GM06990 (cell line): Measurements from ENCODE around the gene URB1.

ENCODE experiments used
- DNase-seq: peaks from one replicate; pipeline ENCODE4 v3.0.0-alpha.2; 2011; ENCODE audit not compliant: insufficient read length; ENCODE audit errors: extremely low read depth
- H3K27me3 ChIP-seq: replicated peaks from 2 replicates; pipeline ENCODE4 v1.6.0; 2011; ENCODE audit warnings: low read length; ENCODE audit not compliant: control insufficient read depth, insufficient read depth
- H3K36me3 ChIP-seq: 2 replicates; pipeline ENCODE4 v1.5.1; 2011; ENCODE audit warnings: low read length; ENCODE audit not compliant: control insufficient read depth, insufficient read depth
- H3K4me3 ChIP-seq: replicated peaks from 2 replicates; pipeline ENCODE4 v1.5.1; 2011; ENCODE audit warnings: low read depth, mild to moderate bottlenecking, control low read depth, low read length
- TF ChIP-seq, protein P1 (sequence below): IDR thresholded peaks from 2 replicates; pipeline ENCODE4 v1.5.1; 2011; ENCODE audit warnings: low read length, control low read depth, mild to moderate bottlenecking, inconsistent platforms; ENCODE audit not compliant: insufficient read depth, poor library complexity, severe bottlenecking

Gene URB1

GRCh38 chr21:32334980-32335531, 57.8 kb downstream of the URB1 start:
- Histone ChIP-seq H3K4me3 (no peak overlapping the region), H3K27me3 (no peaks in the 10 kb centered on the region), H3K36me3 (peaks cover 29% of the 10 kb centered on the region)
- TF ChIP-seq, protein P1, sequence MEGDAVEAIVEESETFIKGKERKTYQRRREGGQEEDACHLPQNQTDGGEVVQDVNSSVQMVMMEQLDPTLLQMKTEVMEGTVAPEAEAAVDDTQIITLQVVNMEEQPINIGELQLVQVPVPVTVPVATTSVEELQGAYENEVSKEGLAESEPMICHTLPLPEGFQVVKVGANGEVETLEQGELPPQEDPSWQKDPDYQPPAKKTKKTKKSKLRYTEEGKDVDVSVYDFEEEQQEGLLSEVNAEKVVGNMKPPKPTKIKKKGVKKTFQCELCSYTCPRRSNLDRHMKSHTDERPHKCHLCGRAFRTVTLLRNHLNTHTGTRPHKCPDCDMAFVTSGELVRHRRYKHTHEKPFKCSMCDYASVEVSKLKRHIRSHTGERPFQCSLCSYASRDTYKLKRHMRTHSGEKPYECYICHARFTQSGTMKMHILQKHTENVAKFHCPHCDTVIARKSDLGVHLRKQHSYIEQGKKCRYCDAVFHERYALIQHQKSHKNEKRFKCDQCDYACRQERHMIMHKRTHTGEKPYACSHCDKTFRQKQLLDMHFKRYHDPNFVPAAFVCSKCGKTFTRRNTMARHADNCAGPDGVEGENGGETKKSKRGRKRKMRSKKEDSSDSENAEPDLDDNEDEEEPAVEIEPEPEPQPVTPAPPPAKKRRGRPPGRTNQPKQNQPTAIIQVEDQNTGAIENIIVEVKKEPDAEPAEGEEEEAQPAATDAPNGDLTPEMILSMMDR = no peak
- no peak for DNase-seq

DNA sequence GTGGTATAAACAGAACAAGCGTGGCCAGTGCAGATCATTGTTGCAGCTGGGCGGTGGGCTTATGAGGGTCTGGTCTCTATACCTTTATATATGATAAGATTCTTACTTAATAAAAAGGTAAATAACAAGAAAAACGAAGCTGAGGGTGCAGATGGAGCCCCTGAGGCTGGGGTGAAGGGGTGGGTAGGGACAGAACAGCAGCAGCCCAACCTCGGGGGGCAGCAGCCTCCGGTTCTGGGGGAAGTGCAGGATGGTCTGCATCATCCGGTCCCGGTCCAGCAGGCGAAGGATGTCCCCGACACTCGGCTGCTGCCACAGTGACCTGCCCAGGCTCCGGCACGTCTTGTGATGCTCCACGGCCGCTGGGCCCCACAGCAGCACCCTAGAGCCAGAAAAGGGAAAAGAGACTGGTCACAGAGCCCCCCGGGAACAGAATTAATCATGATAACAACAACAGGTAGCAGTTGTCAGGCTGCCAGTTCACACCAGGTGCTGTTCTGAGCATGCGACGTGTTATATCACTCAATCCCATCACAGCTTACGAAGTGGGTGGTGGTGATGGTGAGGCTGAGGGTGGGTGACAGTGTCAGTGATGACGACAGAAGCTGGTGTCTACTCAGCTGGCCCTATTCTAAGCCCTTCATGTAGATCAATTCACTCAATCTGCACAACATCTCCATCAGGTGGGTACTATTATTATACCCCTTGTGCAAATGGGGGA, 58.7 kb downstream of the URB1 start:
- DNase-seq = no peak
- H3K27me3 ChIP-seq = no peaks in the 10 kb centered on the region
- H3K36me3 ChIP-seq = peaks cover 31% of the 10 kb centered on the region
- H3K4me3 ChIP-seq = no peak overlapping the region
- TF ChIP-seq, protein P1 = no peak

DNA sequence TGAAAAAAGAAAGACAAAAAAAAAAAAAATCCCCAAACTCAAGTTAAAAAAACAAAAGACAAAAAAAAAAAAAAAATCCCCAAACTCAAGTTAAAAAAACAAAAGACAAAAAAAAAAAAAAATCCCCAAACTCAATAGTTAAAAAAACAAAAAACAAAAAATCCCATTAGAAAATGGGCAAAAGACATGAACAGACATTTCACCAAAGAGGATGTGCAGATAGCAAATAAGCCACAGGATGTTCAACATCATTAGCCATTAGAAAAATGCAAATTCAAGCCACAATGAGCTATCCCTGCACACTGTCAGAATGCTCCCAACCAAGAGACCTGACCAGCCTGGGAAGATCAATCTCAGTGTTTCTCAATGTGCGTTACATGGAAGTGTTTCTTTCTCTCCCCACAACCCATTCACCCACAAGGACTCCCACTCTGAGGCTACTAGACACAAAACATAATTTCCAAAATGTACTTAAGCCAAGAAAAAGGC, 60.3 kb downstream of the URB1 start:
- TF ChIP-seq, protein P1 = no peak
- no peak for DNase-seq
- Histone ChIP-seq H3K27me3 (no peaks in the 10 kb centered on the region), H3K36me3 (peaks cover 27% of the 10 kb centered on the region), H3K4me3 (no peak overlapping the region)

- H3K4me3 ChIP-seq = no peak overlapping the region
- H3K36me3 ChIP-seq = peaks cover 24% of the 10 kb centered on the region
- DNase-seq = no peak
- TF ChIP-seq, protein P1 = no peak
- H3K27me3 ChIP-seq = no peaks in the 10 kb centered on the region
Measured at GRCh38 chr21:32331444-32332305, 61.1 kb downstream of the URB1 start.

DNA sequence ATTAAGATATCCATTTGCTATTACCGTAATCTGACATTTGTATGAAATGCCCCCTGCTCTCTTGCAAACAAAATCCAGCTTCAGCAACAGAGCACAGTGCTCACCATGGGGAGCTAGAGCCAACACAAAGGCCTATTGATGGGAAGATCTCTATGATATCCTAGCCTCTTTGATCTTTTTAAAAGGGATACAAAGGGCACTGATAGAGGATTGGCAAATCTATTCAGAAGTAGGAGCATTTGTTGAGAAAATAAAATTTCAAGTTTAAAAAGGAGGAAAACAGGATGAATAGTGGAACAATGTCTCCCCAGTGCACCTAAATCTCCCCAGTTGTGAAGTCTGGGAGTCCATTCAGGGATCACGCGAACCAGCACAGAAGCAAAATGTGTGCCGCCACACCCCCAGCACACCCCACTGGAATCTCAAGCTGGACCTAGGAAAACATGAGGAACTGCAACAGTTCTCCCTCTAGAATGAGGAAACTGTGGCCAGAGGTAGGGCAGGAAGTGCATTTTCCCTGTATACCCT, 62.0 kb downstream of the URB1 start:
- H3K27me3 ChIP-seq = no peaks in the 10 kb centered on the region
- DNase-seq = no peak
- TF ChIP-seq, protein P1 = no peak
- peaks cover 22% of the 10 kb centered on the region for H3K36me3 ChIP-seq
- H3K4me3 ChIP-seq = no peak overlapping the region
